Smooth muscle cell (in vitro differentiated cells): ENCODE data around the gene TM7SF3. TPM values are rescaled to one million over a fixed set of nuclear protein-coding genes. Genes with fewer than 3 reads are reported as not detected.
A peak's percentile ranks its signal among the peaks of the same experiment; 100 is the strongest.

Experiments
- DNase-seq: peaks from one replicate; lab custom pipeline; 2025; ENCODE audit not compliant: unreplicated experiment; lab: John Stamatoyannopoulos, UW
- H2AFZ ChIP-seq: fragments of 200-600 bp; sonication (generic); 2 replicates; pipeline ENCODE4 v1.6.0; 2016; ENCODE audit warnings: antibody characterized with exemption, low read depth, mild to moderate bottlenecking
- H3F3A ChIP-seq: fragments of 200-600 bp; sonication (generic); 2 replicates; pipeline ENCODE4 v1.6.0; 2017; ENCODE audit warnings: antibody characterized with exemption, low read depth
- H3K27ac ChIP-seq: fragments of 200-600 bp; sonication (generic); 2 replicates; pipeline ENCODE4 v1.5.1; 2016; ENCODE audit warnings: low read depth, mild to moderate bottlenecking
- H3K27me3 ChIP-seq: fragments of 200-600 bp; sonication (generic); 2 replicates; pipeline ENCODE4 v1.6.1; 2016; ENCODE audit warnings: low read depth, mild to moderate bottlenecking
- H3K36me3 ChIP-seq: fragments of 200-600 bp; sonication (generic); 2 replicates; pipeline ENCODE4 v1.5.1; 2016; ENCODE audit warnings: low read depth
- H3K4me1 ChIP-seq: fragments of 200-600 bp; sonication (generic); 2 replicates; pipeline ENCODE4 v1.5.1; 2016; ENCODE audit warnings: low read depth
- H3K4me2 ChIP-seq: fragments of 200-600 bp; sonication (generic); 2 replicates; pipeline ENCODE4 v1.6.0; 2016; ENCODE audit warnings: mild to moderate bottlenecking
- H3K4me3 ChIP-seq: fragments of 200-600 bp; sonication (generic); 2 replicates; pipeline ENCODE4 v1.5.1; 2016; ENCODE audit warnings: mild to moderate bottlenecking
- H3K79me2 ChIP-seq: fragments of 200-600 bp; sonication (generic); 2 replicates; pipeline ENCODE4 v1.6.0; 2016; ENCODE audit warnings: low read depth, mild to moderate bottlenecking
- H3K9ac ChIP-seq: fragments of 200-600 bp; sonication (generic); 2 replicates; pipeline ENCODE4 v1.6.0; 2016; ENCODE audit warnings: low read depth
- H3K9me3 ChIP-seq: fragments of 200-600 bp; sonication (generic); replicated peaks from 2 replicates; pipeline ENCODE4 v1.5.1; 2016; ENCODE audit warnings: low read depth
- H4K20me1 ChIP-seq: fragments of 200-600 bp; sonication (generic); 2 replicates; pipeline ENCODE4 v1.6.0; 2016; ENCODE audit warnings: low read depth
- WGBS: methylation state at CpG from one replicate; pipeline ENCODE4 v1.1.7; 2016; ENCODE audit warnings: low lambda C conversion rate; 5-methylcytosine and 5-hydroxymethylcytosine counted together
- polyA plus RNA-seq: library from polyadenylated mRNA; unstranded; fragments of >200 nt; fragmentation: Nextera tagmentation; extraction: Ambion mirVana; gene quantifications from 2 replicates; pipeline ENCODE4 v1.2.1, GENCODE V29; 2016
- total RNA-seq: library from RNA; depleted of rRNA; stranded (reverse); fragments of >200 nt; gene quantifications from 2 replicates; pipeline ENCODE4 v1.2.3, GENCODE V29; 2014
- TF ChIP-seq, protein P1 (sequence below): fragments of 200-600 bp; sonication (generic); IDR thresholded peaks from 2 replicates; pipeline ENCODE4 v1.5.1; 2017; ENCODE audit warnings: borderline replicate concordance, mild to moderate bottlenecking, antibody characterized with exemption; ENCODE audit not compliant: insufficient read depth, poor library complexity, severe bottlenecking

Gene TM7SF3
- total RNA-seq (67.4 and 72.6 TPM in 2 replicates), polyA plus RNA-seq (48.2 and 78.0 TPM in 2 replicates)

GRCh38 chr12:27014085-27014858 is at the start of gene TM7SF3:
Gene TM7SF3 (minus strand): TSS chr12:27014384. CDS start chr12:27014168, 216 bp downstream.
- WGBS: 3% methylated on average over 71 of the region's 71 CpGs
- H3K36me3 ChIP-seq: no peaks in the 10 kb centered on the region
- H3F3A ChIP-seq: peaks cover 19% of the 10 kb centered on the region
- peak; percentile 69 for DNase-seq
- H3K79me2 ChIP-seq: peaks cover 16% of the 10 kb centered on the region
- H3K27me3 ChIP-seq: no peaks in the 10 kb centered on the region
- peaks cover 9% of the 10 kb centered on the region for H3K4me1 ChIP-seq
- H3K4me2 ChIP-seq: peak within 1 kb of the TSS; percentile 93
- H4K20me1 ChIP-seq: peaks cover 3% of the 10 kb centered on the region
- peak within 1 kb of the TSS; percentile 92 for H2AFZ ChIP-seq
- no peaks in the 10 kb centered on the region for H3K9me3 ChIP-seq
- peak within 1 kb of the TSS; percentile 82 for H3K9ac ChIP-seq
- peak within 1 kb of the TSS; percentile 84 for H3K4me3 ChIP-seq
- peak within 1 kb of the TSS; percentile 88 for H3K27ac ChIP-seq
- TF ChIP-seq, protein P1, sequence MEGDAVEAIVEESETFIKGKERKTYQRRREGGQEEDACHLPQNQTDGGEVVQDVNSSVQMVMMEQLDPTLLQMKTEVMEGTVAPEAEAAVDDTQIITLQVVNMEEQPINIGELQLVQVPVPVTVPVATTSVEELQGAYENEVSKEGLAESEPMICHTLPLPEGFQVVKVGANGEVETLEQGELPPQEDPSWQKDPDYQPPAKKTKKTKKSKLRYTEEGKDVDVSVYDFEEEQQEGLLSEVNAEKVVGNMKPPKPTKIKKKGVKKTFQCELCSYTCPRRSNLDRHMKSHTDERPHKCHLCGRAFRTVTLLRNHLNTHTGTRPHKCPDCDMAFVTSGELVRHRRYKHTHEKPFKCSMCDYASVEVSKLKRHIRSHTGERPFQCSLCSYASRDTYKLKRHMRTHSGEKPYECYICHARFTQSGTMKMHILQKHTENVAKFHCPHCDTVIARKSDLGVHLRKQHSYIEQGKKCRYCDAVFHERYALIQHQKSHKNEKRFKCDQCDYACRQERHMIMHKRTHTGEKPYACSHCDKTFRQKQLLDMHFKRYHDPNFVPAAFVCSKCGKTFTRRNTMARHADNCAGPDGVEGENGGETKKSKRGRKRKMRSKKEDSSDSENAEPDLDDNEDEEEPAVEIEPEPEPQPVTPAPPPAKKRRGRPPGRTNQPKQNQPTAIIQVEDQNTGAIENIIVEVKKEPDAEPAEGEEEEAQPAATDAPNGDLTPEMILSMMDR: peak; percentile 86

DNA sequence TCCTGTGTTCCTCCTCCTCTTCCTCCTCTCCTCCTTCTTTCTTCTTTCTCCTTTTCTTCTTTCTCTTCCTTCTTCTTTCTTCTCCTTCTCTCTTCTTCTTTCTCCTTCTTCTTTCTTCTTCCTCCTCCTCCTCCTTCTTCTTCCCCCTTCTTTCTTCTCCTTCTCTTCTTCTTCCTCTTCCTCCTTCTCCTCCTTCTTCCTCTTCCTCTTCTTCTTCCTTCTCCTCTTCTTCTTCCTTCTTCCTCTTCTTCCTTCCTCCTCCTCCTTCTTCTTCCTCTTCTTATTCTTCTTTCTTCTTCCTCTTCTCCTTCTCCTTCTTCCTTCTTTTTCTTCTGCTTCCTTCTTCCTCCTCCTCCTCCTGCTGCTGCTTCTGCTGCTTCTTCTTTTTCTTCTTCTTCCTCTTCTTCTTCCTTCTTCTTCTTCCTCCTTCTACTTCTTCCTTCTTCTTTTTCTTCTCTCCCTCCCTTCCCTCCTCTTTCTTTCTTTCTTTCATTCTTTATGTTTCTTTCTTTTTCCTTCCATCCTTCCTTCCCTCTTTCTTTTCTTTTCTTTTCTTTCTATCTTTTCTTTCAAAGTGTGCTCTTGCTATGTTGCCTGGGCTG is 49.2 kb upstream of the TM7SF3 start:
- Histone ChIP-seq H3K79me2 (no peaks in the 10 kb centered on the region), H2AFZ (no peak overlapping the region), H3K4me1 (no peaks in the 10 kb centered on the region), H3K9ac (no peak overlapping the region), H3K27ac (no peak overlapping the region), H3K4me3 (no peak overlapping the region), H3K4me2 (no peak overlapping the region), H3K27me3 (no peaks in the 10 kb centered on the region), H4K20me1 (no peaks in the 10 kb centered on the region), H3K9me3 (no peaks in the 10 kb centered on the region), H3F3A (no peaks in the 10 kb centered on the region), H3K36me3 (no peaks in the 10 kb centered on the region)
- no peak for DNase-seq
- TF ChIP-seq, protein P1: no peak

DNA sequence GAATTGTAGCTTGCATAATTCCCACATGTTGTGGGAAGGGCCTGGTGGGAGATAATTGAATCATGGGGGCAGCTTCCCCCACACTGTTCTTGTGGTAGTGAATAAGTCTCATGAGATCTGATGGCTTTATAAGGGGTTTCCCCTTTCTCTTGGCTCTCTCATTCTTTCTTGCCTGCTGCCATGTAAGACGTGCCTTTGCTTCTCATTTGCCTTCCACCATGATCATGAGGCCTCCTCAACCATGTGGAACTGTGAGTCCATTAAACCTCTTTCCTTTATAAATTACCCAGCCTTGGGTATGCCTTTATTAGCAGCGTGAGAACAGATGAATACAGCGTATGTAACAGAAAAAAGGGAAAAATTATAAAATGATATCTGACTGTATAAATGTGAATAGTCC is 47.1 kb upstream of the TM7SF3 start:
- H3K27me3 ChIP-seq: no peaks in the 10 kb centered on the region
- H3K4me1 ChIP-seq: no peaks in the 10 kb centered on the region
- H3K36me3 ChIP-seq: no peaks in the 10 kb centered on the region
- H3K27ac ChIP-seq: no peak overlapping the region
- H3K4me2 ChIP-seq: no peak overlapping the region
- no peaks in the 10 kb centered on the region for H3F3A ChIP-seq
- no peak overlapping the region for H3K9ac ChIP-seq
- H4K20me1 ChIP-seq: no peaks in the 10 kb centered on the region
- H3K79me2 ChIP-seq: no peaks in the 10 kb centered on the region
- no peak for DNase-seq
- 92% methylated on average over 3 of the region's 3 CpGs for WGBS
- TF ChIP-seq, protein P1: no peak
- H2AFZ ChIP-seq: no peak overlapping the region
- H3K9me3 ChIP-seq: no peaks in the 10 kb centered on the region
- H3K4me3 ChIP-seq: no peak overlapping the region

- Histone ChIP-seq H4K20me1 (no peaks in the 10 kb centered on the region), H3K9me3 (no peaks in the 10 kb centered on the region), H3K4me2 (no peak overlapping the region), H3K36me3 (no peaks in the 10 kb centered on the region), H3K4me1 (no peaks in the 10 kb centered on the region), H3K9ac (no peak overlapping the region), H3K27ac (no peak overlapping the region), H2AFZ (no peak overlapping the region), H3K4me3 (no peak overlapping the region), H3F3A (no peaks in the 10 kb centered on the region), H3K79me2 (no peaks in the 10 kb centered on the region), H3K27me3 (no peaks in the 10 kb centered on the region)
- TF ChIP-seq, protein P1: no peak
- no peak for DNase-seq
- 84% methylated on average over 2 of the region's 2 CpGs for WGBS
Observed at GRCh38 chr12:27060740-27061139, 46.6 kb upstream of the TM7SF3 start.
